MM.1S (cell line): ENCODE measurements around the gene RUBCN.

Experiments used
- DNase-seq: peaks from one replicate; pipeline ENCODE4 v3.0.0-alpha.2; 2015
- H2AFZ ChIP-seq: fragments of 300-600 bp; sonication (generic); 2 replicates; pipeline ENCODE4 v1.6.0; 2016; ENCODE audit warnings: antibody characterized with exemption, low read length
- H3F3A ChIP-seq: fragments of 300-600 bp; sonication (generic); 2 replicates; pipeline ENCODE4 v1.6.1; 2016; ENCODE audit warnings: mild to moderate bottlenecking, antibody characterized with exemption, low read length, moderate library complexity, mixed read lengths; ENCODE audit not compliant: insufficient read depth
- H3K27ac ChIP-seq: fragments of 300-600 bp; sonication (generic); 2 replicates; pipeline ENCODE4 v1.5.1; 2016; ENCODE audit warnings: mild to moderate bottlenecking, low read length
- H3K27me3 ChIP-seq: fragments of 300-600 bp; sonication (generic); replicated peaks from 2 replicates; pipeline ENCODE4 v1.6.0; 2016; ENCODE audit warnings: low read length; ENCODE audit not compliant: insufficient read depth
- H3K36me3 ChIP-seq: fragments of 300-600 bp; sonication (generic); replicated peaks from 2 replicates; pipeline ENCODE4 v1.6.1; 2016; ENCODE audit warnings: mild to moderate bottlenecking, low read length, mixed read lengths; ENCODE audit not compliant: insufficient read depth
- H3K4me1 ChIP-seq: fragments of 300-600 bp; sonication (generic); 2 replicates; pipeline ENCODE4 v1.6.1; 2016; ENCODE audit warnings: low read length, mixed read lengths
- H3K4me2 ChIP-seq: fragments of 300-600 bp; sonication (generic); 2 replicates; pipeline ENCODE4 v1.6.0; 2016; ENCODE audit warnings: low read depth, low read length
- H3K4me3 ChIP-seq: fragments of 300-600 bp; sonication (generic); 2 replicates; pipeline ENCODE4 v1.5.1; 2016; ENCODE audit warnings: low read length, mixed read lengths
- H3K79me2 ChIP-seq: fragments of 300-600 bp; sonication (generic); 2 replicates; pipeline ENCODE4 v1.6.1; 2016; ENCODE audit warnings: mixed run types, low read length, mixed read lengths
- H3K9ac ChIP-seq: fragments of 300-600 bp; sonication (generic); 2 replicates; pipeline ENCODE4 v1.6.1; 2016; ENCODE audit warnings: low read length, mixed read lengths
- H3K9me2 ChIP-seq: fragments of 300-600 bp; sonication (generic); replicated peaks from 2 replicates; pipeline ENCODE4 v1.6.1; 2016; ENCODE audit warnings: mild to moderate bottlenecking, low read length, mixed read lengths; ENCODE audit not compliant: insufficient read depth
- H3K9me3 ChIP-seq: fragments of 300-600 bp; sonication (generic); replicated peaks from 2 replicates; pipeline ENCODE4 v1.6.1; 2016; ENCODE audit warnings: mild to moderate bottlenecking, low read length, mixed read lengths; ENCODE audit not compliant: insufficient read depth
- H4K20me1 ChIP-seq: fragments of 300-600 bp; sonication (generic); 2 replicates; pipeline ENCODE4 v1.6.1; 2016; ENCODE audit warnings: mild to moderate bottlenecking, low read length, moderate library complexity, mixed read lengths; ENCODE audit not compliant: insufficient read depth
- CTCF ChIP-seq: fragments of 300-600 bp; sonication (generic); IDR thresholded peaks from 2 replicates; pipeline ENCODE4 v1.5.1; 2016; ENCODE audit warnings: antibody characterized with exemption, low read length, mixed read lengths
- EZH2 ChIP-seq: fragments of 300-600 bp; sonication (generic); optimal IDR thresholded peaks from 2 replicates; pipeline ENCODE3; 2017; ENCODE audit warnings: low read depth, mild to moderate bottlenecking, antibody characterized with exemption, low read length, mixed read lengths
- EZH2phosphoT487 ChIP-seq: fragments of 300-600 bp; sonication (generic); IDR thresholded peaks from 2 replicates; pipeline ENCODE4 v1.6.1; 2018; ENCODE audit warnings: antibody characterized with exemption, low read length

RUBCN gene

GRCh38 chr3:197686899-197687298, 49.8 kb downstream of the RUBCN start:
- no peaks in the 10 kb centered on the region for H3K4me1 ChIP-seq
- H3K36me3 ChIP-seq: peaks cover 6% of the 10 kb centered on the region
- no peaks in the 10 kb centered on the region for H3F3A ChIP-seq

GRCh38 chr3:197685546-197685945, 51.2 kb downstream of the RUBCN start:
- Histone ChIP-seq H3K36me3 (peaks cover 16% of the 10 kb centered on the region), H3K9ac (no peak overlapping the region), H3K79me2 (no peaks in the 10 kb centered on the region), H3K4me2 (no peak overlapping the region), H3K27ac (no peak overlapping the region), H3F3A (no peaks in the 10 kb centered on the region), H4K20me1 (no peaks in the 10 kb centered on the region), H3K9me3 (no peaks in the 10 kb centered on the region), H3K4me1 (no peaks in the 10 kb centered on the region), H3K9me2 (no peaks in the 10 kb centered on the region), H3K4me3 (no peak overlapping the region), H2AFZ (no peak overlapping the region), H3K27me3 (no peaks in the 10 kb centered on the region)
- DNase-seq: no peak
- TF ChIP-seq EZH2phosphoT487 (no peak), EZH2 (no peak), CTCF (no peak)

More at GRCh38 chr3:197686899-197687298, 49.8 kb downstream of the RUBCN start:
- H3K9me2 ChIP-seq: no peaks in the 10 kb centered on the region
- H3K9me3 ChIP-seq: no peaks in the 10 kb centered on the region
- no peak for TF ChIP-seq EZH2
- TF ChIP-seq CTCF: no peak
- TF ChIP-seq EZH2phosphoT487: no peak
- no peak overlapping the region for H3K4me2 ChIP-seq
- no peak overlapping the region for H3K9ac ChIP-seq
- H3K4me3 ChIP-seq: no peak overlapping the region
- H4K20me1 ChIP-seq: no peaks in the 10 kb centered on the region
- no peaks in the 10 kb centered on the region for H3K79me2 ChIP-seq
- H2AFZ ChIP-seq: no peak overlapping the region
- DNase-seq: no peak
- no peak overlapping the region for H3K27ac ChIP-seq
- H3K27me3 ChIP-seq: no peaks in the 10 kb centered on the region

- H3K9ac ChIP-seq: no peak overlapping the region
- no peaks in the 10 kb centered on the region for H3K79me2 ChIP-seq
- no peak overlapping the region for H3K4me3 ChIP-seq
- H3K27ac ChIP-seq: no peak overlapping the region
- TF ChIP-seq EZH2 (no peak), EZH2phosphoT487 (no peak), CTCF (no peak)
- H3K9me3 ChIP-seq: no peaks in the 10 kb centered on the region
- DNase-seq: no peak
- H4K20me1 ChIP-seq: no peaks in the 10 kb centered on the region
- H3K4me2 ChIP-seq: no peak overlapping the region
- H3F3A ChIP-seq: no peaks in the 10 kb centered on the region
- H3K27me3 ChIP-seq: no peaks in the 10 kb centered on the region
- H3K9me2 ChIP-seq: no peaks in the 10 kb centered on the region
- H3K36me3 ChIP-seq: peaks cover 18% of the 10 kb centered on the region
- no peaks in the 10 kb centered on the region for H3K4me1 ChIP-seq
- no peak overlapping the region for H2AFZ ChIP-seq
Measured at GRCh38 chr3:197683191-197683590, 53.5 kb downstream of the RUBCN start.
